Esophagus muscularis mucosa (tissue), 4 donors: ENCODE results near the gene COG7.

Experiments
- CTCF ChIP-seq, 3 experiments: fragments of 200-600 bp in 2 of 3; fragments of 450-650 bp in 1 of 3; sonication (generic) in 2 of 3; IDR thresholded peaks; one replicate each; pipeline ENCODE4 v1.5.1; 2017 to 2019; ENCODE audit warnings: antibody characterized with exemption in 3 of 3, mild to moderate bottlenecking in 2 of 3, moderate library complexity in 1 of 3
- EP300 ChIP-seq: sonication (generic); formaldehyde crosslinking; IDR thresholded peaks from one replicate; pipeline ENCODE4 v1.6.1; 2017; ENCODE audit warnings: antibody characterized with exemption
- POLR2A ChIP-seq: fragments of 450-650 bp; IDR thresholded peaks from one replicate; pipeline ENCODE4 v1.6.1; 2017; ENCODE audit warnings: antibody characterized with exemption, moderate library complexity, mild to moderate bottlenecking, low read depth
- POLR2AphosphoS5 ChIP-seq, 2 donors: sonication (generic); formaldehyde crosslinking; IDR thresholded peaks; one replicate each; pipeline ENCODE4 v1.6.1; 2017; ENCODE audit warnings: antibody characterized with exemption in 2 of 2

GRCh38 chr16:23500862-23501225 lies 47.9 kb upstream of the COG7 start:
- TF ChIP-seq CTCF (IDR thresholded peaks at IDR 0.05) (no peak), POLR2A (no peak), POLR2AphosphoS5 (IDR thresholded peaks at IDR 0.05) (no peak), EP300 (no peak)
